HL-60 (cell line): ENCODE data around the gene PRSS50.

Source experiments
- CTCF ChIP-seq: IDR thresholded peaks from one replicate; pipeline ENCODE4 v1.5.1; 2011; ENCODE audit warnings: low read length, control low read depth, inconsistent platforms; ENCODE audit not compliant: insufficient read depth
- POLR2AphosphoS5 ChIP-seq: IDR thresholded peaks from 2 replicates; pipeline ENCODE4 v1.6.1; 2012; ENCODE audit warnings: low read depth
- REST ChIP-seq: IDR thresholded peaks from 2 replicates; pipeline ENCODE4 v1.6.1; 2012; ENCODE audit warnings: low read depth; ENCODE audit not compliant: insufficient replicate concordance

- no peak for TF ChIP-seq CTCF
- TF ChIP-seq POLR2AphosphoS5, result no peak
- no peak for TF ChIP-seq REST
Measured at GRCh38 chr3:46672349-46672695, 45.3 kb downstream of the PRSS50 start.
